Thyroid gland (tissue), 4 donors: ENCODE results near the gene SIX1. TPM values are rescaled to one million over a fixed set of nuclear protein-coding genes. Genes with fewer than 3 reads are reported as not detected.

Source experiments
- DNase-seq, 2 donors: peaks; one replicate each; pipeline ENCODE4 v3.0.0-alpha.2; 2019
- H3K27ac ChIP-seq, 3 donors: fragments of 200-600 bp; sonication (generic); 1 replicate in 2 of 3; 2 replicates in 1 of 3; pipeline ENCODE4 v1.5.1; 2016 to 2019; ENCODE audit warnings: mild to moderate bottlenecking in 1 of 3, moderate library complexity in 1 of 3
- H3K27me3 ChIP-seq: fragments of 200-600 bp; sonication (generic); one replicate; pipeline ENCODE4 v1.5.1; 2019
- H3K36me3 ChIP-seq, 2 donors: fragments of 200-600 bp; sonication (generic); one replicate each; pipeline ENCODE4 v1.5.1; 2016 to 2019
- H3K4me1 ChIP-seq, 2 donors: fragments of 200-600 bp; sonication (generic); one replicate each; pipeline ENCODE4 v1.5.1; 2017 to 2019
- H3K4me3 ChIP-seq, 3 donors: fragments of 200-600 bp; sonication (generic); replicated peaks in 1 of 3; 1 replicate in 2 of 3; 2 replicates in 1 of 3; pipeline ENCODE4 v1.5.1; 2016; ENCODE audit warnings: mild to moderate bottlenecking in 1 of 3
- H3K9me3 ChIP-seq: fragments of 200-600 bp; sonication (generic); one replicate; pipeline ENCODE4 v1.5.1; 2017
- POLR2A ChIP-seq, 2 donors: fragments of 450-650 bp; IDR thresholded peaks; one replicate each; pipeline ENCODE4 v1.6.1; 2017; ENCODE audit warnings: antibody characterized with exemption in 2 of 2, mild to moderate bottlenecking in 2 of 2, moderate library complexity in 1 of 2
- WGBS, 2 donors: methylation state at CpG; one replicate each; pipeline ENCODE4 v1.1.5; 2017; 5-methylcytosine and 5-hydroxymethylcytosine counted together
- intact Hi-C: fragments of 100-400 bp; cut with DNase I; formaldehyde crosslinking; loops from one replicate; pipeline ENCODE4 v1.15.1; 2023
- total RNA-seq, 4 donors: library from RNA; depleted of rRNA; stranded (reverse); fragments of >200 nt; gene quantifications; one replicate each; pipeline ENCODE4 v1.2.3, GENCODE V29; 2016
- TF ChIP-seq, protein P1 (sequence below), 6 experiments: fragments of 200-600 bp in 3 of 6; fragments of 450-650 bp in 3 of 6; sonication (generic) in 3 of 6; IDR thresholded peaks; one replicate each; pipeline ENCODE4 v1.5.1; 2016 to 2019; ENCODE audit warnings: antibody characterized with exemption in 6 of 6, mild to moderate bottlenecking in 2 of 6, inconsistent platforms in 1 of 6, moderate library complexity in 1 of 6

SIX1 gene
- total RNA-seq, 4 donors from 2014 or later = 2.1 to 3.6 (median 2.7) TPM

DNA sequence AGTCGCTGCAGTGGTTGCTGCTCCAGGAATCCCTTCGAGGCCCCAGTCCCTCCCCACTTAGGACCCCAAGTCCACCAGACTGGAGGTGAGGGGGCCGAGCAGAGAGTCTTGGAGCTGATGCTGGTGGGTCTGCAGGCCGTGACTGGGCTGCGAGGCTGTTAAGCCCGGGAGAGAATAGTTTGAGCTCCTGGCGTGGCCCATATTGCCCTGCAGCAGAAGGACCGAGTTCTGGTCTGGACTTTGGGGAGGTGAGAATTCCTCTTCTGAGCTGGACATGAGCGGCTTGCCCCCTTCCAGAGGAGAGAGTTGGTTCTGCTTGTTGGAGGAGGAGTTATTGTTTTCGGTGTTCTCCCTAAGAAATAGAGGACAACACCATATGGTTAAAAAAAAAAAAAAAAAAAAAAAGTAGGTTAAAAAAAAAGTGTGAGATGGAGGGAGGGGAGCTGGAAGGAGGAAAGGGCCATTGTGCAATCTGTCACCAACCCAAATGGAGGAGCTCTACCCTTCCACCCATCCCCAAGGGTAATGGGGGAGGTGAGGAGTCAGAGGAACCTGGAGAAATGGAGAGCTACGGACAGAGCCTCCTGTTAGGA is 3.0 kb downstream of the SIX1 start:
- H3K36me3 ChIP-seq = no peaks in the 10 kb centered on the region

DNA sequence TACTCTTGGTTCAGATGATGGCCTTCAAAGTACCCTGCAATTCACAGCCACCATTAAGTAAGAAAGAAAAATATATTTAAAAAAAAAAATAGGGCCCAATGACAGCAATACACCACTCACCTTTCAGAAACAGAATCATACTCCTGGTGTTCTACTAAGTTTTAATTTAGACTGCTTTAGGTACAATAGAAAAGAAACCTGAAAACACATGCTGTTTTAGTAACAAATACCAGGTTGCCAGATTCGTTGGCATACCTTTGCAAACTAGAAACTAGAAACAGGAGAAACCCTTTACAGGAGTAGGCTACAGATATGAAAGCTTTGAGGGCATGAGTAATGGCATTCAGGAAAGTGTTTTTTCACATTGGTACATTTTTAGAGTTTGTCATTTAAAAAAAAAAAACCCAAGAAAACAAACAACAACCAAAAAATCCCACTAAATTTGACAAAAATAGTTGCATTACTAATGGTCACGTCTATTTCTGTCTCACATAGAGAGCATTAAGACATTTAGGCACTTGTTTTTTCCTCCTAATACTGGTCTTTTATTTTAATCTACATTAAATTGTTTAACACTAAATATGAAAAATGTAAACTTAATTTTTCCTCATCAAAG is 4.0 kb downstream of the SIX1 start:
- H3K27me3 ChIP-seq = peaks cover 70% of the 10 kb centered on the region
- no peaks in the 10 kb centered on the region for H3K36me3 ChIP-seq
- no peak for TF ChIP-seq POLR2A (IDR thresholded peaks at IDR 0.05)
- TF ChIP-seq, protein P1, sequence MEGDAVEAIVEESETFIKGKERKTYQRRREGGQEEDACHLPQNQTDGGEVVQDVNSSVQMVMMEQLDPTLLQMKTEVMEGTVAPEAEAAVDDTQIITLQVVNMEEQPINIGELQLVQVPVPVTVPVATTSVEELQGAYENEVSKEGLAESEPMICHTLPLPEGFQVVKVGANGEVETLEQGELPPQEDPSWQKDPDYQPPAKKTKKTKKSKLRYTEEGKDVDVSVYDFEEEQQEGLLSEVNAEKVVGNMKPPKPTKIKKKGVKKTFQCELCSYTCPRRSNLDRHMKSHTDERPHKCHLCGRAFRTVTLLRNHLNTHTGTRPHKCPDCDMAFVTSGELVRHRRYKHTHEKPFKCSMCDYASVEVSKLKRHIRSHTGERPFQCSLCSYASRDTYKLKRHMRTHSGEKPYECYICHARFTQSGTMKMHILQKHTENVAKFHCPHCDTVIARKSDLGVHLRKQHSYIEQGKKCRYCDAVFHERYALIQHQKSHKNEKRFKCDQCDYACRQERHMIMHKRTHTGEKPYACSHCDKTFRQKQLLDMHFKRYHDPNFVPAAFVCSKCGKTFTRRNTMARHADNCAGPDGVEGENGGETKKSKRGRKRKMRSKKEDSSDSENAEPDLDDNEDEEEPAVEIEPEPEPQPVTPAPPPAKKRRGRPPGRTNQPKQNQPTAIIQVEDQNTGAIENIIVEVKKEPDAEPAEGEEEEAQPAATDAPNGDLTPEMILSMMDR (IDR thresholded peaks at IDR 0.05) = no peak
- intact Hi-C loops = no loop called here
- H3K4me3 ChIP-seq = no peak overlapping the region
- 52 to 60% methylated on average over 2 of the region's 2 CpGs for WGBS, 2 donors
- H3K4me1 ChIP-seq = peaks cover 31 to 56% of the 10 kb centered on the region in 2 donors
- DNase-seq = no peak
- H3K27ac ChIP-seq = no peak overlapping the region
- H3K9me3 ChIP-seq = no peaks in the 10 kb centered on the region

More for the DNA sequence above, 3.0 kb downstream of the SIX1 start:
- DNase-seq = no peak
- peaks cover 31 to 56% of the 10 kb centered on the region in 2 donors for H3K4me1 ChIP-seq
- TF ChIP-seq, protein P1 (IDR thresholded peaks at IDR 0.05) = no peak
- H3K9me3 ChIP-seq = no peaks in the 10 kb centered on the region
- H3K4me3 ChIP-seq = no peak overlapping the region
- WGBS, 2 donors = 19 to 30% methylated on average over 11 of the region's 11 CpGs
- peak overlapping the region in 1 of 3 donors; percentile 43 for H3K27ac ChIP-seq
- H3K27me3 ChIP-seq = peaks cover 69% of the 10 kb centered on the region
- intact Hi-C loops = no loop called here

DNA sequence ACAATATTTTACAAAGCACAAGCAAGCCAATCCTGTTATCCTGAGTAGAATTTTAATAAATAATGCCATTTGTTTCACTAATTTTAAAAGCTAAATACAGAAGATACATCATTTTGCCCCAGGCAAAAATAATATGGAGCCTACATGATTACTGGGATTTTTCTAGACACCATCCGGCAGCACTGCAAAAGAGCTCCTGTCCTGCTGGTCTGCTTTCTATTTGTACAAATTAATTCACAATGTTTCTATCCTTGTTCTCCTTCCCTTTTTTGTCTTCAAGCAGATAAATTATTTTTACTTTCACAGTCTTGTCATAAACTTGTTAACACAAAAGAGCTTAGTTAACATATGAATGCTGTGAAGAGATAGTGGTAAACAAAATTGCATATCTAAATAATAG is 4.6 kb downstream of the SIX1 start:
- H3K4me1 ChIP-seq = peaks cover 29 to 51% of the 10 kb centered on the region in 2 donors
- 52 to 69% methylated on average over 1 of the region's 1 CpG for WGBS, 2 donors
- H3K27ac ChIP-seq = no peak overlapping the region
- H3K9me3 ChIP-seq = no peaks in the 10 kb centered on the region
- no peaks in the 10 kb centered on the region for H3K36me3 ChIP-seq
- DNase-seq = no peak
- H3K27me3 ChIP-seq = peaks cover 67% of the 10 kb centered on the region
- no peak overlapping the region for H3K4me3 ChIP-seq
- intact Hi-C loops = no loop called here
- no peak for TF ChIP-seq POLR2A (IDR thresholded peaks at IDR 0.05)
- TF ChIP-seq, protein P1 (IDR thresholded peaks at IDR 0.05) = no peak

DNA sequence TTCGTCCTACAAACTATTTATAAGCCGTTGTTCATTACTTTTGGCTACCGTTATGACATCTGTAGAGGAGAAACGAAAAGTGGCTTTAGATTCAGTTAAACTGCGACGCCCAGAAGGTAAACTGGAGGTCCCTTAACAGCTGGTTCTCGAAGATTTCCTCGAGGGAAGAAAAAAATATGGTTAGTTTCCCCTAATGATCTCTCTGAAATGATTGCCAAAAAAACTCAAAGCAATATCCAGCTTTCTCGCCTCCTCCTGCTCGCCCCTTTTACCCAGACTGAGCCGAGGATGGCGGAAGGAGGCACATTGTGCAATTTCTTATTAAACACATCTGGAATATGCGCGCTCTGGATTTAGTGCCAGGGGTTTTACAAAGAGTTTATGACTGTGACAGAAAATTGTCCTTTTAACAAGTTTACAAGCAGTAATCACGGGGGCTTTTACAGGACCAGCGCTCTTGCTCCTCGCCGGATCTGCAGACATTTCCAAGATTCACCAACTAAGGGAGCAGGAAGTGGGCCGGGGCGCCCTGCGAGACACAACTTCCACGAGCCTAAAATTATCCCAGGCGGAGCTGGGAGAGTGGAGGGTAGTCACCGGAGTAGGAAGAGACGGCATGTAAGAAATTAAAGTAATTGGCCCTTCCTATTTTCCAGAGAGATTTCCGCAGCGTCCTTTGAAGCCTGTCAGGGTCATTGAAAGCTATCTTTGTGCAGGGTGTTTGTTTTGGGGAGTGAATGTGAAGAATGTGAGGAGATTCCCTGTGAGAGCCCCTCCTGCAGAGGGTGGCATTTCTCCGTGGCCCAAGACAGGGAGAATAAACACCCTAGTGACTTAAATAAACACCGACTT is 5.6 kb downstream of the SIX1 start:
- intact Hi-C loops = no loop called here
- peaks cover 20 to 41% of the 10 kb centered on the region in 2 donors for H3K4me1 ChIP-seq
- TF ChIP-seq, protein P1 (IDR thresholded peaks at IDR 0.05) = no peak
- H3K9me3 ChIP-seq = no peaks in the 10 kb centered on the region
- H3K27me3 ChIP-seq = peaks cover 71% of the 10 kb centered on the region
- DNase-seq = no peak
- WGBS, 2 donors = 19 to 20% methylated on average over 29 of the region's 29 CpGs
- H3K4me3 ChIP-seq = no peak overlapping the region
- peak overlapping the region in 1 of 3 donors; percentile 9 for H3K27ac ChIP-seq
- H3K36me3 ChIP-seq = no peaks in the 10 kb centered on the region

DNA sequence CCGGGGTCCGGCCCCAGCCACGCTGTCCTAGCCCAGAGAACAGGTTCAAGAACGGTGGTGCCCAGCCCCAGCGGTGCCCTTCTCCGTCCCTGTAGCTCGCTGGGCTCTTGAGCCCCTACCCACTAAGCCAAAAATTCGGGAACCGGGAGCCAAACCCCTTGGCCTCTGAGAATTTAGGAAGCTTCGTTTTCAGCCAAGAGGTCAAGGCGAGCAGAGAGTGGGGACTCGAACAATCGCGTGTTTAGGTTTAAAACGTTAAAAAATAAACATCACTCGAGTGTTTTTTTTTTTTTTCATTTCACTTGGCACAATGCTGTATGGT is 6.2 kb downstream of the SIX1 start:
- no peak for TF ChIP-seq POLR2A (IDR thresholded peaks at IDR 0.05)
- TF ChIP-seq, protein P1 (IDR thresholded peaks at IDR 0.05) = no peak
- Histone ChIP-seq H3K9me3 (no peaks in the 10 kb centered on the region), H3K36me3 (no peaks in the 10 kb centered on the region), H3K4me1 (peaks cover 15 to 37% of the 10 kb centered on the region in 2 donors), H3K4me3 (no peak overlapping the region), H3K27me3 (peaks cover 71% of the 10 kb centered on the region), H3K27ac (no peak overlapping the region)
- intact Hi-C loops = no loop called here
- no peak for DNase-seq
- WGBS, 2 donors = 16 to 19% methylated on average over 11 to 16 of the region's 16 CpGs
